NB4 (cell line): Measurements from ENCODE around the gene RFWD3.

Experiments
- POLR2A ChIP-seq: IDR thresholded peaks from 2 replicates; pipeline ENCODE4 v1.6.1; 2011; ENCODE audit warnings: mild to moderate bottlenecking; ENCODE audit not compliant: insufficient read length; ENCODE audit errors: extremely low read depth
- TF ChIP-seq, protein P1 (sequence below): IDR thresholded peaks from one replicate; pipeline ENCODE4 v1.5.1; 2012; ENCODE audit warnings: low read depth, low read length
- TF ChIP-seq, protein P2 (sequence below): IDR thresholded peaks from 2 replicates; pipeline ENCODE4 v1.6.1; 2011; ENCODE audit warnings: low read depth, low read length

DNA sequence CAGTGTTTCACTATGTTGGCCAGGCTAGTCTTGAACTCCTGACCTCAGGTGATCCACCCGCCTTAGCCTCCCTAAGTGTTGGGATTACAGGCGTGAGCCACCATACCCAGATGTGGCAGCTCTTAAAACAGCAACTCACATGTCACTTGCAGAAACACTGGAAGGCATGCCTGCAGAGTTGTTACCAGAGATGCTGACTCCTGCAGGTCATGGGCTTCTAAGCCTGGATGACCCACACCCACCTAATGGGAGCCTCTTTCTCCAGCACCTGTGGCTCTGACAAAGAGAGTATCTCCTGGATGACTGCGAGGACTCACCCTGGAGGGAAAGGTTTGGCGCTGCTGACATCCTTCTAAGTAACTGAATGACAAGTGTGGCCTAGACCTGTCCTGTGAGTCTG is 11.2 kb upstream of the RFWD3 start:
- TF ChIP-seq, protein P1, sequence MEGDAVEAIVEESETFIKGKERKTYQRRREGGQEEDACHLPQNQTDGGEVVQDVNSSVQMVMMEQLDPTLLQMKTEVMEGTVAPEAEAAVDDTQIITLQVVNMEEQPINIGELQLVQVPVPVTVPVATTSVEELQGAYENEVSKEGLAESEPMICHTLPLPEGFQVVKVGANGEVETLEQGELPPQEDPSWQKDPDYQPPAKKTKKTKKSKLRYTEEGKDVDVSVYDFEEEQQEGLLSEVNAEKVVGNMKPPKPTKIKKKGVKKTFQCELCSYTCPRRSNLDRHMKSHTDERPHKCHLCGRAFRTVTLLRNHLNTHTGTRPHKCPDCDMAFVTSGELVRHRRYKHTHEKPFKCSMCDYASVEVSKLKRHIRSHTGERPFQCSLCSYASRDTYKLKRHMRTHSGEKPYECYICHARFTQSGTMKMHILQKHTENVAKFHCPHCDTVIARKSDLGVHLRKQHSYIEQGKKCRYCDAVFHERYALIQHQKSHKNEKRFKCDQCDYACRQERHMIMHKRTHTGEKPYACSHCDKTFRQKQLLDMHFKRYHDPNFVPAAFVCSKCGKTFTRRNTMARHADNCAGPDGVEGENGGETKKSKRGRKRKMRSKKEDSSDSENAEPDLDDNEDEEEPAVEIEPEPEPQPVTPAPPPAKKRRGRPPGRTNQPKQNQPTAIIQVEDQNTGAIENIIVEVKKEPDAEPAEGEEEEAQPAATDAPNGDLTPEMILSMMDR, result no peak
- TF ChIP-seq, protein P2, sequence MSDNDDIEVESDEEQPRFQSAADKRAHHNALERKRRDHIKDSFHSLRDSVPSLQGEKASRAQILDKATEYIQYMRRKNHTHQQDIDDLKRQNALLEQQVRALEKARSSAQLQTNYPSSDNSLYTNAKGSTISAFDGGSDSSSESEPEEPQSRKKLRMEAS, result no peak
- no peak for TF ChIP-seq POLR2A
